Measurements from ENCODE around the gene CTSA.
"Not testable (repeated sequence)": the region's sequence is repeated elsewhere in the genome, so short reads cannot be mapped to it uniquely, and the experiment has no call there.

The CTSA gene

GRCh38 chr20:45894797-45895196 is 3.7 kb downstream of the CTSA start:
- no peak for DNase-seq (ENCODE audit: low read depth in 1 of 2, low spot score in 1 of 2)

- no peak for DNase-seq (ENCODE audit: low read depth in 1 of 2, low spot score in 1 of 2)
Measured at GRCh38 chr20:45896641-45897161, 5.6 kb downstream of the CTSA start.

- DNase-seq (ENCODE audit: low read depth in 1 of 2, low spot score in 1 of 2) = no peak
Measured at GRCh38 chr20:45897289-45897688, 6.2 kb downstream of the CTSA start.

- DNase-seq (ENCODE audit: low read depth in 1 of 2, low spot score in 1 of 2) = no peak
Measured at GRCh38 chr20:45897692-45898091, 6.6 kb downstream of the CTSA start.

- no peak for DNase-seq (ENCODE audit: low read depth in 1 of 2, low spot score in 1 of 2)
Measured at GRCh38 chr20:45898285-45898684, 7.2 kb downstream of the CTSA start.

GRCh38 chr20:45899046-45899835 is 8.1 kb downstream of the CTSA start:
- DNase-seq (ENCODE audit: low read depth in 1 of 2, low spot score in 1 of 2) = no peak

- DNase-seq (ENCODE audit: low read depth in 1 of 2, low spot score in 1 of 2) = not testable (repeated sequence)
Measured at GRCh38 chr20:45901332-45901731, 10.2 kb downstream of the CTSA start.

GRCh38 chr20:45902199-45902701 is 11.1 kb downstream of the CTSA start:
- no peak for DNase-seq (ENCODE audit: low read depth in 1 of 2, low spot score in 1 of 2)

- DNase-seq (ENCODE audit: low read depth in 1 of 2, low spot score in 1 of 2) = no peak
Measured at GRCh38 chr20:45904583-45905504, 13.7 kb downstream of the CTSA start.

- no peak for DNase-seq (ENCODE audit: low read depth in 1 of 2, low spot score in 1 of 2)
Measured at GRCh38 chr20:45905505-45906079, 14.5 kb downstream of the CTSA start.

- no peak for DNase-seq (ENCODE audit: low read depth in 1 of 2, low spot score in 1 of 2)
Measured at GRCh38 chr20:45907219-45907948, 16.2 kb downstream of the CTSA start.

GRCh38 chr20:45908084-45908483 is 16.9 kb downstream of the CTSA start:
- DNase-seq (ENCODE audit: low read depth in 1 of 2, low spot score in 1 of 2) = no peak

- no peak for DNase-seq (ENCODE audit: low read depth in 1 of 2, low spot score in 1 of 2)
Measured at GRCh38 chr20:45909336-45909808, 18.2 kb downstream of the CTSA start.

GRCh38 chr20:45909817-45910669 is 18.9 kb downstream of the CTSA start:
- DNase-seq (ENCODE audit: low read depth in 1 of 2, low spot score in 1 of 2) = no peak

- peak; percentile 86 to 92 for DNase-seq (ENCODE audit: low read depth in 1 of 2, low spot score in 1 of 2)
Measured at GRCh38 chr20:45910670-45911485, 19.7 kb downstream of the CTSA start.

GRCh38 chr20:45911486-45912343 is 20.6 kb downstream of the CTSA start, which contains the start of gene PLTP:
Gene PLTP, minus strand, starts transcription at chr20:45912155. Its CDS starts 703 bp downstream, at chr20:45911452.
- no peak for DNase-seq (ENCODE audit: low read depth in 1 of 2, low spot score in 1 of 2)

GRCh38 chr20:45912344-45912682 is 21.2 kb downstream of the CTSA start:
- no peak for DNase-seq (ENCODE audit: low read depth in 1 of 2, low spot score in 1 of 2)

GRCh38 chr20:45913116-45913515 is 22.0 kb downstream of the CTSA start:
- DNase-seq (ENCODE audit: low read depth in 1 of 2, low spot score in 1 of 2) = no peak

All from activated CD4-positive, alpha-beta T cell treated with anti-CD3 and anti-CD28 coated beads, Interleukin-2, amount 50 U/mL, for 24 hours (primary cell).